ENCODE measurements around the gene TP53TG5.

The TP53TG5 gene

GRCh38 chr20:45344168-45344860 lies 33.8 kb downstream of the TP53TG5 start:
- DNase-seq, result no peak

- DNase-seq, result no peak
These were observed 34.5 kb downstream of the TP53TG5 start for GRCh38 chr20:45343532-45344167.

GRCh38 chr20:45342855-45343531 lies 35.1 kb downstream of the TP53TG5 start:
- DNase-seq, result no peak

GRCh38 chr20:45341939-45342854 lies 35.9 kb downstream of the TP53TG5 start:
- no peak for DNase-seq

GRCh38 chr20:45341579-45341938 lies 36.6 kb downstream of the TP53TG5 start:
- DNase-seq, result no peak

GRCh38 chr20:45340951-45341350 lies 37.2 kb downstream of the TP53TG5 start:
- DNase-seq, result no peak

- no peak for DNase-seq
These were observed 37.8 kb downstream of the TP53TG5 start for GRCh38 chr20:45340236-45340847.

- no peak for DNase-seq
These were observed 38.3 kb downstream of the TP53TG5 start for GRCh38 chr20:45339799-45340198.

- DNase-seq, result no peak
These were observed 39.0 kb downstream of the TP53TG5 start for GRCh38 chr20:45339084-45339483.

- DNase-seq, result no peak
These were observed 39.7 kb downstream of the TP53TG5 start for GRCh38 chr20:45338121-45339030.

GRCh38 chr20:45337367-45338120 lies 40.6 kb downstream of the TP53TG5 start:
- no peak for DNase-seq

- DNase-seq, result no peak
These were observed 41.4 kb downstream of the TP53TG5 start for GRCh38 chr20:45336530-45337366.

- peak in 1 of 2 experiments; percentile 71 for DNase-seq
These were observed 47.6 kb downstream of the TP53TG5 start for GRCh38 chr20:45330476-45330875.

- DNase-seq, result no peak
These were observed 48.4 kb downstream of the TP53TG5 start for GRCh38 chr20:45329497-45330319.

GRCh38 chr20:45328451-45328850 lies 49.7 kb downstream of the TP53TG5 start:
- peak; percentile 39 to 49 for DNase-seq

- no peak for DNase-seq
These were observed 52.8 kb downstream of the TP53TG5 start for GRCh38 chr20:45325371-45325770.

GRCh38 chr20:45323731-45324130 lies 54.4 kb downstream of the TP53TG5 start:
- DNase-seq, result no peak

- no peak for DNase-seq
These were observed 55.2 kb downstream of the TP53TG5 start for GRCh38 chr20:45322952-45323383.
